Stimulated activated CD8-positive, alpha-beta memory T cell treated with anti-CD3 and anti-CD28 coated beads, Interleukin-4, amount 100 ng/mL, for 1 hour (primary cell): Measurements from ENCODE around the gene VPS8.

ENCODE experiments used
- DNase-seq, 2 donors: peaks; one replicate each; pipeline ENCODE4 v3.0.0-alpha.2; 2020; ENCODE audit warnings: low read depth in 2 of 2, low spot score in 1 of 2

Gene VPS8

DNA sequence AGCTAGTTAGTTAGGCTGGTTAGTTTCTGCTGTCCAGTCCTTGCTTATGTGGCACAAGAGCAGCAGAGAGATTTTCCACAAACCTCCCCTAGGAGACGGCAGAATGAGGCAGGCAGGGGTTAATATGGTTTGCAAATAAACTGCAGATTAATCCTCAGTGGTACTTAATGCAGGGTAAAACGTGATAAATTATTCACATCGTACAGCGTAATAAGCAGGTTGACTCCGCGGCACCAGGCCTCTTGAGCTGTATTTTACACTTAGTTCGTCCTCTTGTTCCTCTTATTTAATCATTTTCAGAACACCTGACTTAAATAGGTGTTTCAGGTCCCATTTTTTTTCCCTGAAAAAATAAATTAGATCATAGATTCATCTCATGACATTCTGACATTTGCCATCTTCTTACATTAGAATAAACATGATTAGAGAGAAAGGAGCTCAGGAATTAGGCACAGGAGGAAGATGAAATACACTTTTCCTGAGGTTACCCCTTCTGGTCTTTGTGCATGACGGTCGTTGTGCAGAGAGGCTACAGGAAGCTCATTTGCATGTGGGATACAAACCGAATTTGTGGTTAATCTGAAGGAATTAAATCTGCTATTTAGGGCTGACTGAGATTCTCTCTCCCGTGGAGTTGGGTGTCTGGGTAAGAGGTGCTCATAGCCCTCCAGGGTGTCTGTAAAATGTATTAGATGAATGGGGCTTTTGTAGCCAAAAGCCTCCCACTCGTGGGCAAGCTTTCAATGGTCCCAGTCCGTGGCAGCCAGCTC lies 27.1 kb upstream of the VPS8 start:
- DNase-seq, result no peak

DNA sequence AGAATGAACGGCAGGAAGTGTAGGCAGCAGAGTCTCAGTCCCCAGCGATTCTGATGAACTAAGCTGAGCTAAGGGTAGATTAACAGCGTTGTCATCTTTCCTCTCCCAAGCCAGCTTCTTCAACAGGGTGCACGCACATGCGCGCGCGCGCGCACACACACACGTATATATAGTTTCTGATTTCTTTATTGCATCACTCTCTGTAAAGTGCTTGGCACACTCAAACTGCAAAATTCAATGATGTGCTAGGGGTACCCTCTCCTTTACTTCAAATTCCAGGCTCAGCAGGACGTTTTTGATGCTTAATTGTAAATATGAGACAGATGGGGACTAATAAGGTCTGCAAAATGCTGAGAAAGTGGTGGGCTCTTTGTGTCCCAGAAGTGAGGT lies 26.1 kb upstream of the VPS8 start:
- DNase-seq, result no peak

DNA sequence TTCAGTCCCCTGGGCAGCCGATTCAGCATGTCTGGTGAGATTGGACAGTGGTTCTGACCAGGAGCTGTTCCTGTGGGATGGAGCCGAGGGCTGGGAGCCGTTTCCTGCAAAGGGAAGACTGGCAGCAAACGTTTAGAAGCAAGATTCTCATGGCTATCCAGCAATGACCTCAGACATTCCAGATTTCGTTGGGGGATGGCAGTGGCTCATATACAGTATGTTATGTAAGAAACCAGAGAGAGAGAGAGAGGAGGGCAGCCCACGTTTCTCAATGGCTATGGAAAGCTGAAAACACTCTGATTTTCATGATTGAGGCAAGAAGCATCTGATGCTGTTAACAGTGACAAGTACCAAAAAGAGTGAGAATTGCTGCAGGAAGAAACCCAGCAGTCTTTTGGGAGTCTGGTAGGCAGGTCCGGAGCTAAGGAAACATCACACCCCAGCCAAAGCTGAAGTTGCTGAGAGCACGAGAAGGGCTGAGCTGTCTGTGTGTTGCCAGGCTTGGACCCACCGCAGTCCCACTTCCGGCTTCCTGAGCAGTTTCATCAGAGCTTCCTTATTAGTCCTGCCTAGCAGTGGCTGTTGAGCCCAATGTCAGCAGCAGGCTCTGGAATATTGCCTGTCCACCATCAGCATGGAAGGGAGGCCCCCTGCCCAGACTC lies 25.6 kb upstream of the VPS8 start:
- no peak for DNase-seq

DNA sequence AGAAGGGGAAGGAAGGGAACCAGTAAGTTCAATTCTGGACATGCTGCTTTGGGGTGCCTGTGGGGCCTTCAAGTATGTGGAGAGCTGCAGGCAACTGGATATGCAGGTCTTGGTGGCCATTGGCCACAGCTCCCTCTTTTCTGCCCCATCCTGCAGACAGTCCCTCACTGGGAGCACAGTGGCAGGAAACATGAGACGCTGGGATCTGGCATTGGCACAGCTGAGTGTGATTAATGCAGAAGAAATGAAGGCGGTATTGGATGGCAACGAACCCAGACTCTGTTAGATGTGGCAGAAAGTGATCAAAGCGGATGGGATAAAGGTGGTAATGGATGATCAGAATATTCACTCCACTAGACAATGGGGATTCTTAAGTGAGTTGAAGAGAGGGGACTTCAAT lies 23.2 kb upstream of the VPS8 start:
- DNase-seq, result no peak

DNA sequence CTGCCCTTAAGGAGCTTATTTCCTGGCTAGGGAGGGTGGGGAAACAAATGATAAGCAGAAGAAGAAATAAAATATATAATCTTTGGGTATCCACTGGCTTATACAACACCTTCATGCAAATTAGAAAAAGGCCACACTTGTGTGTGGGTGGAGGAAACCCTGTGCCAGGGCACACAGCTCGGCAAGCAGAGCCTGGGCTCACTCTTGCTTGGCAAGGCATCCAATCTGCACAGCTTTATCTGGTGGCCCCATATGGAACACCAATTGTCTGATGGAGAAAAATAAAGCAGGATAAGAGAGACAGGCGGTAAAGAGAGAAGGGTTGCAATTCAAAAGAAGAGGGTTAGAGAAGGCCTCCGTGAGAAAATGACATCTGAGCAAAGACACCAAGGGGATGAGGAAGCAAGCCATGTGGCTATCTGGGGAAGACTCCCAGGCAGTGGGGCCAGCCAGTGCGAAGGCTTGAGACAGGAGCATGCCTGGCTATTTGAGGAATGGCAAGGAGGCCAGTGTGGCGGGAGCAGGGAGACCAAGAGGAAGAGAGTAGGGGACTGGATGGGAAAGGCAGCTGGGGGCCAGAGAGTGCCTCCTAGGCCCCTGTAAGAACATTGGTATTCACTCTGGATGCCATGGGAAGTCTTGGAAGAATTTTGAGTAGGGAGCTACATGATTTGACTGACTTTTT lies 22.5 kb upstream of the VPS8 start:
- DNase-seq, result no peak

DNA sequence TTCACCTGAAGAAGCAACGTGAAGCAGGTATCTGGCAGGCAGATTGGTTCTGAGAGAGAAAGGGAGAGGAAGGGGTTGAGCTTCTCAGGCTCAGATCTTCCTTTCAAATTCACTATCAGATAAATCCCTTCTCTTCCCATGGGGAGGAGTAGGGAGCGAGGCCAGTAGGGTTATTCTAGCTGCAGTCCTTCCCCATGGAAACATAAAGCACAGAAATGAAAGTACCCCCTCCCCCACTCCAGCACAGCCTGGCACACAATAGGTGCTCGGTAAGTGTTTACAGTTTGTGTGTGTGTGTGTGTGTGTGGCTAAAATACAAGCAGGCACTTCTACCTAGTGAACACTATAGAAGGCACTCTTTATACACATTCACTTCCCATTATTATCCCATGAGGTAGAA lies 20.8 kb upstream of the VPS8 start:
- no peak for DNase-seq

DNA sequence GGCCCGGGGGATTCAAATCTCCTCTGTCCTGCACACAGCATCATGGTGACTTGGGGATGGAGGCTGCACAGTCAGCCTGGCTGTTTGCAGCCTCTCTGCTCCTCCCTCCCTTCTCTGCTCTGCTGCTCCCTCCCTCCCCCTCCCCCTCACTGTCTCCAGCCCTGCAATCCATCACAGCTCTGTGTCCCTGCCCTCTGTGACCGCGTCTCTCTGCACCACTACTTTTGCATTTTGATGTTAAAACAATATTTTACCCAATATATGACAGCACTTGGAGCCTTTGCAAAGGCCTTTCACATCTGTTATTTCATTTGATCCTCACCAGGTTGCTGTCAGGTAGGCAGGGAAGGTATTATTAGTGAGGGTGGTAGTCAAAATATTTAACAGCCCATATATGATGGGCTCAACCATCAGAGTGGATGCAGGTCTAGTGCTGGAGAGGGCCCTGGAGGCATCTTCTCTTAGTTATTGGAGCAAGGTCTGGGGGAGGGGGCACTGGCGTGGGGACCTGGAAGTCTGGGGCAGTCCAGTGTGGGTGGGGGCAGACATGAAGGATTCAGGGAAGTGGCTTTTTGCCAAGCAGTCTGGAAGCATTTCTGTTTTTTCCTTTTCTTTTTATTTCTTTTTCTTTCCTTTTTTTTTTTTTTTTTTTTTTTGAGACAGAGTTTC lies 16.3 kb upstream of the VPS8 start:
- no peak for DNase-seq

DNA sequence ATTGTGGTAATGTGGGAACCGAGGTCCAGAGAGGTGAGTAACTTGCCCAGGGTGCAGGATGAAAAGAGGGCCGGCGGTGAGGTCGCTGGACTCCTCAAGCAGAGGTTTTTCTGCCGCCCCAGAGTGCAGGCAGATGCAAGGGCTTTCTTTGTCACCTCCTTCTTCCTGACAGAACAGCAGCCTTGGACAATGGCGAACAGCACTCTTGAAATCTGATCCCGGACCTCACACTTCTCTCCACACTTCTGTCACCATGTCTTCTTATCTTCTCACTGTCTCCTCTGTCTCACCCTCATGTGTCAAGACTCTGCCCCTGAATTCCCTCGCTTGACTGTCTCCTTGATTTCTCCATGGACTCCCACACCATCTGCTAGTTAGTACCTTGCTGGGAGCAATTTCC lies 15.4 kb upstream of the VPS8 start:
- no peak for DNase-seq

DNA sequence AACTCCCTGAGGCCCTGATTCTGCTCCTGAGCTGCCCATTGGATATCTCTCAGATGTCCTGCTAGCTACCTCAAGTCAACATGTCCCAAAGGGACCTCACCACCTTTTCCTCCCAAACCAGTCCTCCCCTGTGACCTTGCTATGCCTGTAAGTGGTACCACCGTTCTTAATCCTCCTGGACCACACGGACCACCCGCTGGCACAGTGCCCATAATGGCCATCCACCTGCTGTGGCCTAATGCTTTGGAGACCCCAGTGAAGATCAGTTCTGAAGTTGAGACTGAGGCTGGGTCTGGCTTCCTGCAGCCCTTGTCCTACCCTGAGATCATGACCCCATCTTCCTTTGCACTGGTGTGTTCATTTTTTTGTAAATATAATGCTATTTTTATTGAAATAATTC lies 15.0 kb upstream of the VPS8 start:
- DNase-seq, result no peak

DNA sequence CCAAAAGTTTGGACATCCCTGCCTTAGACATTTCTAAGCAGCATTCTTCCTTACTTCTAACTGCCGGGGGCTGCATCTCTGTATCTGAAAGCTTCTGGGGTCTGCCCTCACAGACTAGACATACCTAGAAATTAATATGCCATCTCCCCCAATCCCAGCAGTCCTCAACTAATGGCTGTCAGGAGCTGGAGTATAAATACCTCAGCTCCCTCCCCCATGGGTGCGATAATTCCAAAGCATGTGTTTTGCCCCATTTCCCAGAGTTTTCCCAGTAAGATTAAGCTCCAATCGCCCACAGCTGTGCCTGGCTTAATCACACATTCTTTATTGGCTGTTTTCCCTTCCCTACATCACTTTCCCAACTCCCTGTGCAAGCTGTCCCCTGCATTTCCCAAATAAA lies 13.8 kb upstream of the VPS8 start:
- DNase-seq, result no peak

DNA sequence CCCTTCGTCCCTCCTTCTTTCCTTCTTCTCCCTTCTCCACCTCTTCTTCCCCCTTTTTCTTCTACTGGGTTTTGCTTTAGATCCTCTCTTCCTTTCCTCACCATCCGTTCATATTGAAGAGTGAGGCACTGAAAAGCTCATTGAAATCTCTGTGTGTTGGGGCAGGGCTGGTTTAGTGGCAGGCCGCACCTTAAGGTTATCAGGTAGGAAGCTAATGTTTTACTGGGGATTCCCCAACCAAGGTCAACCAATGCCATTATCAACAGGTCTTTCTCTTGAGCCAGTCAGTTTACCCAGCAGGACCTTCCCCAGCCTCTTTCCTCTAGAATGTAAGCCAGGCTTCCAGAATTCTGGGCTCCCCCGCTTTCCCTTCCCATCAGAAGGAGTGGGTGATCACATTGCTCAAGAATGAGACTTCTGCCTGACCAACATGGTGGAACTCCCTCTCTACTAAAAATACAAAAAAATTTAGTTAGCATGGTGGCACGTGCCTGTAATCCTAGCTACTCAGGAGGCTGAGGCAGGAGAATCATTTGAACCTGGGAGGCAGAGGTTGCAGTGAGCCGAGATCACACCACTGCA lies 11.5 kb upstream of the VPS8 start:
- DNase-seq, result no peak

DNA sequence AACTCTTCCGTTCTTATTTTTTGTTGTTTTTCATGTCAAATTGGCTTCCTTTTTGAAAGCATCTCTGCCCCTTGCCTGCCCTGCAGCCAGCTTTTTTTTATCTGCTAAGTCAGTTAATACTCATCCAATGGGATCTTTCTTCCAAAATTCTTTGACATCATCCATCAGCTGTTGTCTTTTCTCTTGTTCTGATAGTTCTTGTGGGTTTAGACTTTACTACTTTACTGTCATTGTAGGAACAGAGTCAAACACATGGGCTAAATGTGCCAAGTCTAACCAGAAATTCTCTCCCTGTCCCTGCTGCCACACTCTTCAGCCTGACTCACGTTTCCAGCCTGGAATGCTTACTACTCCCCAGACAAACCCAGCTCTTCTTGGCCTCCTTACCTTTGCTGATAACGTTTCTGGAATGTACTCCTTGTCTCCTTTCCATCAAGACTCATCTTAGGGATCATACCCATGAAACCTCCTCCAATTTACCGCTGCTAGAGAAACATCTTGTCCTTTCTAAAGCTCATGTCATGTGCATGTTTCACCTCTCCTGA lies 10.7 kb upstream of the VPS8 start:
- no peak for DNase-seq

DNA sequence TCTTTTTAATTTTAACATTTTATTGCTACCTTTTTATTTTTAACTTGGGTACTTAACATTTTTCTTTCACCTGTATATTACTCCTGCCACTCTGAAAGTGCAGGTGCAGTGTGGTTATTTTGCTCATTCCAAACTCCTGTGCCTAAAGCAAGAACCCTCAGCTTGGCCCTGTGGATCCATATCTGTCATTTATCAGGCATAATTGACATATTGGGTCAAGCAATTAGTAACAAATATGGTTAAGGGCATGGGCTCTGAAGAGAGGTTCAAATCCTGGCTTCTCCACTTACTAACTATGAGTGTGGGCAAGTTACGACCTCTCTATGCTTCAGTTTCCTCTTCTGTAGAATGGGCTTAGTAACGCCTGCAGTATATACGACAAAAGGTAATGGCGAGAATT lies 9.8 kb upstream of the VPS8 start:
- no peak for DNase-seq

DNA sequence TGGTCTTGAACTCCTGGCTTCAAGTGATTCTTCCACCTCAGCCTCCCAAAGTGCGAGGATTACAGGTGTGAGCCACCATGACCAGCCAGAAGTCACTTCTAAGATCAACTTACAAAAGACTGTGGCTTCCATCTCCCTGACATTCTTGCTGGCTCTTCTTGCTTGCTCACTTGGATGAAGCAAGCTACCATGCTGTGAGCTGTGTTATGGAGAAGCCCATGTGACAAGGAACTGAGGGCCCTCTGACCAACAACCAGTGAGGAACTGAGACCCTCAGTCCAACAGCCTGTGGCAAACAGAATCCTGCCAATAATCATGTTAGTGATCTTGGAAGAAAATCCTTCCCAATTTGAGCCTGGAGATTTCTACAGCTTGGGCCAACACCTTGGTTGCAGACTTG lies 7.2 kb upstream of the VPS8 start:
- DNase-seq, result no peak

DNA sequence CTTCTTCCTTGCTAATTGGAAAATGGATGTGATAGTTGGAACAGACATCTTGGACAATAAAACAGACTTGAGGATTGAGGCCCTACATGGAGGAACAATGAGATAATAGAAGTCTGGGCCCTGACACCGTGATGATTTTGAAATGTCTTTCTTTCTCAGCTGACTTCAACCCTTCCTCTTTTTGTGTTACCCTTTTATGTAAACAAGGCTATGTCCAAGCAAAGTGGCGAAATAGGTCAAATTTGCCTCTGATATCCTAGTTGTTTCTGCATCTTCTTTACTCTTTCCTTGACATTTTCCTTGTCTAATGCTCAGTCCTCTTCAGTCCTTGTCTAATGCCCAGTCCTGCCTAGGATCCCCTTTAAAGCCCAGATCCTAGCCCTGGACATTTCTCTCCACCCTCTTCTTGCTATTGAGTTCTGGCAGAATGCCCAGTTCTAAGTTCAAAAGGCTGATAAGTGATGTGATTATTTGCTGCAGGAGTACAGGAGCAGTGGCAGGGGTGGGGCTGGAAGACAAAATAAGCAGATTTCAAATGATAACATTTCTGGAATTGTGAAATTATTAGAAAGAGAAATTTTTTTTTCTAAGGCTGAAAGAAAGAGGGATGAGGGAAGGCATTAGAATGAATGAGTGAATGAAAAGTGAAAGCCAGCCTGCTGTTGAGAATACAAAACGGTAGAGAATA lies 6.5 kb upstream of the VPS8 start:
- DNase-seq, result no peak

DNA sequence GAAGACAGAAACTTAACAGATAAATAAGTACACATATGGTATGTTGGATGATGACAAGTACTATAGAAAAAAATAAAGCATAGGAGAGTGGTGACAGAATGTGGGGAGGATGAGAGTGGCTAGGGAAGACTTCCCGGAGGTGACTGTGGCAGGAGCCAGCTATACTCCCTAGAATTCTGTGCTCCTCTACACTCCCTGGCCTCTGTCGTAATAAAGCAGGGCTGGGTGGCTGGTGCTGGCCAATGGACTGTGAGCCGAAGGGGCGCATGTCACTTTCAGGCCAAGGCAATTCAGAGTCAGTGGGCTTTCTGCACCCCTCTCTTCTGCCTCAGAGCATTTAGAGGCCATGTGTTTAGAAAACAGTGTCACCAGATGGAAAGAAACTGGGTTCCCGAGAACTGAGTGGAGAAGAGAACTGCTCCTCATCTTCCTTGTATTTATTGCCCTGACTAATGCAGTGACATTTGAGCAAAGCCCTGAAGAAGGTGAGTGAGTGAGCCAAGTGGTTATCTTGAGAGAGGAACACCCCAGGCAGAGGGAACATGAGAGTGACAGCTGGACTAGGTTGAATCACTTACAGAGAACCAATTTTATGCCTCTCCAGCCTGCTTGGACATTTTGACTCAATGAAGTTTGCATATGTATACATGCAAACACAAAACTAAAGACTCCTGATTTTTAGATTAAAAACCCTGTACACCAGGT lies 5.2 kb upstream of the VPS8 start:
- no peak for DNase-seq

DNA sequence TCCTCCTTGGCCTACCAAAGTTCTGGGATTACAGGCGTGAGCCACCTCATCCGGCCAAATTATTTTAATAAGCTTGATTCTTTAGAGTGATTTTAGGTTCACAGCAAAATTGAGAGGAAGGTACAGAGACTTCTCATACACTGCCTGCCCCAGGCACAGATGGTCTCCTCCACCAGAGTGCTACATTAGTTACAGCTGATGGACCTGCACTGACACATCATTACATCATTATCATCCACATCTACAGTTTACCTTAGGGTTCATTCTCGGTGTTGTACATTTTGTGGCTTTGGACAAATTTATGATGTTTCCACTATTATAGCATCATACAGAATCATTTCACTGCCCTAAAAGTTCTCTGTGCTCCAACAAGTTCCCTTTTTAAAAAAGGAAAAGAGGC lies 4.4 kb upstream of the VPS8 start:
- no peak for DNase-seq

DNA sequence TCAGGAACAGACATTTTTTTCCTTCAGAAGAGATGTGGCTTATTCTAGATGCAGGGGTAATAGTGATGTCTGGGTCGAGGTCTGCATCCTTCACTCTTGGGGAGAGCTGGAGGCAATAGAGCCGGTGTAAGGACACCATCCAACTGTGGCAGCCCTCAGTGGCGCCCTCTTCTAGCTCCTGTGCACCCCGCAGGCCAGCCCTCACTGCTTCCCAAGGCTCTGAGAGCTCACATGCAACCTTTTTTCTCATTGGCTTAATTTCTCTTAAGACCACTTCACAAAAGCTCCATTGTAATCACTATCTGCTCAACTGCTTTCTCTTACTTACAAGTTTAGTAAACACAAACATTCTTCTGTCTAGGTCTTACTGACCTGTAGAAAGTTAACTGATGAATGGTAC lies 3.9 kb upstream of the VPS8 start:
- DNase-seq, result no peak

DNA sequence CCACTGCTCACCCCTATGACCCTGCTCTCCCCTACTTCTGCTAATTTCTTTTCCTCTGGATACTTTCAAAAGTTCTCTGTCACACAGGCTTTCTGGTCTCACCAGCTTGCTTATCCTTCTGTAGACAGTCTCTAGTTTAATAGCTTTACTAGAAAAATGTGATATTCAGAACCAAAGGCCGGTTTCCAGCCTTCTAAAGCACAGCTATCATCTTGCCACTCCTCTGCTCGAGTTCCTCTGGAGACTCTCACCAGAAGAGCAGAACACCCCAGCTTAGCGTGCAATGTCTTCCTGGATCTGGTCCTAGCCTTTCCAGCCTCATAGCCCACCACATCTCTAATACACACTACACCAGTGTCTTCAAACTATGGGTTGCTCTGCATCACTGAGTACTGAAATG lies 1.8 kb upstream of the VPS8 start:
- no peak for DNase-seq

DNA sequence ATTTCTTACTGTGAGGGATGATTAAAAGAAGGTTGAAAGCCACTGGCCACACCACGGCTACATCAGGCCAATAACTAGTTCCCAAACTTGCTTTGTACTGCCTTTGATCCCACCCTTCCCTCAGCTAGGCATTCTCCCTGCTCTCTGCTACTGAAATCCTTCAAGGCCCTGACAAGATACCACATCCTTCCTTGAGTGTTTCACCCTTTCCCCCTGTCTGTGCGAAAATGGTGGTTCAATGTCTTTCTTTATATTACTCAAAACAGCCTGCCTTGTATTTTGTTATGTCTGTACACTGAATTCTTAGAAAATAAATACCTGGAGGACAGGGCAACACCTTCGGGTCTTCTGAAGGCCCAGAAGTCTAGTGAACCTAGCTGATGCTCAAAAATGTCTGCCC lies 932 bp upstream of the VPS8 start:
- no peak for DNase-seq
